Testis (tissue), 2 donors: Measurements from ENCODE around the gene TGFBR3.

Source experiments
- POLR2A ChIP-seq: fragments of 450-650 bp; IDR thresholded peaks from one replicate; pipeline ENCODE4 v1.6.1; 2017; ENCODE audit warnings: antibody characterized with exemption, mild to moderate bottlenecking, moderate library complexity
- TF ChIP-seq, protein P1 (sequence below), 3 experiments: fragments of 450-650 bp in 2 of 3; fragments of 200-600 bp in 1 of 3; sonication (generic) in 1 of 3; IDR thresholded peaks; one replicate each; pipeline ENCODE4 v1.5.1; 2016 to 2019; ENCODE audit warnings: antibody characterized with exemption in 3 of 3, mild to moderate bottlenecking in 2 of 3, moderate library complexity in 1 of 3

DNA sequence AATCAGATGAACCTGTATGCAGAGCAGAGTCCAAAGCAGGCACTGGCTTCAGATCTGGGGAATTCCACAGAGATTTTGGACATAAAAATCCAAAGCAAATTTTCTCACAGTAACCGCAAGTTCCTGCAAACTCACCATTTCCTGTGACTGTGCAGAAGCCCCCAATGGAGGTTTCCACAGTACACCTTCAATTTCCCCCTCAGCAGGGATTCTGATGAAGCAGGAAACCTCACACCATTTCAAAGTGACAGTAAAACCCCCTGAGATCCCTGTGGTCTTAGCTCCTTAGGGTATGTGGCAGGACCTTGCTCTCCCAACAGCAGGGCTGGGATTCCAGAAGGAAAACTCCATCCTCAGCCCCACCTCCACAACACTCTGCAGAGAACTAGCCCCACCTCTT is 6.0 kb upstream of the TGFBR3 start:
- TF ChIP-seq, protein P1, sequence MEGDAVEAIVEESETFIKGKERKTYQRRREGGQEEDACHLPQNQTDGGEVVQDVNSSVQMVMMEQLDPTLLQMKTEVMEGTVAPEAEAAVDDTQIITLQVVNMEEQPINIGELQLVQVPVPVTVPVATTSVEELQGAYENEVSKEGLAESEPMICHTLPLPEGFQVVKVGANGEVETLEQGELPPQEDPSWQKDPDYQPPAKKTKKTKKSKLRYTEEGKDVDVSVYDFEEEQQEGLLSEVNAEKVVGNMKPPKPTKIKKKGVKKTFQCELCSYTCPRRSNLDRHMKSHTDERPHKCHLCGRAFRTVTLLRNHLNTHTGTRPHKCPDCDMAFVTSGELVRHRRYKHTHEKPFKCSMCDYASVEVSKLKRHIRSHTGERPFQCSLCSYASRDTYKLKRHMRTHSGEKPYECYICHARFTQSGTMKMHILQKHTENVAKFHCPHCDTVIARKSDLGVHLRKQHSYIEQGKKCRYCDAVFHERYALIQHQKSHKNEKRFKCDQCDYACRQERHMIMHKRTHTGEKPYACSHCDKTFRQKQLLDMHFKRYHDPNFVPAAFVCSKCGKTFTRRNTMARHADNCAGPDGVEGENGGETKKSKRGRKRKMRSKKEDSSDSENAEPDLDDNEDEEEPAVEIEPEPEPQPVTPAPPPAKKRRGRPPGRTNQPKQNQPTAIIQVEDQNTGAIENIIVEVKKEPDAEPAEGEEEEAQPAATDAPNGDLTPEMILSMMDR (IDR thresholded peaks at IDR 0.05): no peak
- TF ChIP-seq POLR2A: no peak
